Suppressor macrophage (primary cell): Measurements from ENCODE around the gene GORASP1.

ENCODE experiments used
- DNase-seq, 4 experiments: peaks; one replicate each; pipeline ENCODE4 v3.0.0-alpha.2; 2020 to 2022

The GORASP1 gene

DNA sequence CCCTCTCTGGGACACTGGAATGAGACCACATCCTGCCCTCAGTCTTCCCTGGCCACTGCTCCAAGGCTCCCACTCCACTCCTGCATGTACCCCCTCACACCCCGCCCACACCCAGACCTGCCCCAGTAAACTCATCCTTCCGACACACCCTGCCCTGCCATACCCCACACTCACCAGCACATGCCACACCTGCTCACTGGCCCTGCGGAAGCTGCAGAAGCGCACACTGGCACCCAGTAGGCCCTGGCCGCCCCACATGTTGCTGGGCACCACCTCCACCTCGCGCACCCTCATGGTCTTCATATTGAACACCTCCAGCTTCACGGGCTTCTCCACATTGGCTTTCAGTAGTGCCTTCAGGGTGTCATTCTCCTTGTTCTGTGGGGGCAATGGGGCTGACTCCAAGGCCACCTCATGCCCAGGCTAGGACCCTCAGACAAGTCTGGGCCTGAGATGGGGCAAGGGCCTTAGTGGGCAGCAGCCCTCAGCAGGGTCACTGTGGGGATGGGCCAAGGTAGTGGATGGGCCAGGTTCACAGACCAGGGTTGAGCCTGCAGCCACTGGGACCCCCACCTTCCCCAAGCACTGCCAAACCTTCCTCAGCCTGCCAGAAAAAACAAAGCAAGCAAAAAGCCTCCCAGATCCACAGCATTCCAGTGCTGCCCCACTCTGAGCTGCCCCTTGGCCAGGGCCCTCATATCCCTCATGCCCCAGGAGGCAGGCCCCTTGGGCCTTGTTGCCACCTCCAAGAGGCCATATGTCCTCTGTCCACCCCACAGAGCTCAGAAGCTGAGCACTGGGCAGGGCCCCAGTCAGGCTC, 4.7 kb downstream of the GORASP1 start:
- DNase-seq: no peak

DNA sequence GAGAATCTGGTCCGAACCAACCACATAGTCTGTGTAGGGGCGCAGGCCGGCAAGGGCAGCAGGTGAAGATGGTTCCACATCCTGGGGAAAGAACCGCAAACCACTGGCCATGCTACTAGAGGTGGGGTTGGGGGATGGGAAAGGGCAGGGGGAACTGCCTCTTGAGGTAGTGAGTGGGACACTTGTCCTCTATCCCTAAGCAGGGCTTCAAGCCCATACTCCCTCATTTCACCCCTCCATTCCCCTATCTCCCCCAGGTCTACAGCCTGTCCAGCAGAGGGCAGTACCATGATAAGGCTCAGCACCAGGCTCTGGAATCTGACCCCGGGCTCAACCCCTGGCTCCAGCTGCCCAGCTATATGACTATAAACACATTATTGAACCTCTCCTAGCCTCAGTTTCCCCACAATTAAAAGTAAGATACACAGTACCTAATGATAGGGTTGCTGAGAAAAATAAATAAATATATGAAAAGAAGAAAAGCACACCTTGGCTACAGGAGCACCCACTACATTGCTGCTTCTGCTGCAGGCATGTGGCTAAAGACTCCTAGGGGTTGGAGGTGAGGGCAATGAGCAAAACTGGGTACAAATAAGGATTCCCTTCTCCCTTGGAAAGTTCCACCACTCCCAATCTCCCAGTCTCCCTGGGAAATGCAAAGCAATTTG, 6.3 kb downstream of the GORASP1 start:
- peak; percentile 39 to 73 (median 64) for DNase-seq

- no peak for DNase-seq
Observed at GRCh38 chr3:39100500-39100886, 6.9 kb downstream of the GORASP1 start.

DNA sequence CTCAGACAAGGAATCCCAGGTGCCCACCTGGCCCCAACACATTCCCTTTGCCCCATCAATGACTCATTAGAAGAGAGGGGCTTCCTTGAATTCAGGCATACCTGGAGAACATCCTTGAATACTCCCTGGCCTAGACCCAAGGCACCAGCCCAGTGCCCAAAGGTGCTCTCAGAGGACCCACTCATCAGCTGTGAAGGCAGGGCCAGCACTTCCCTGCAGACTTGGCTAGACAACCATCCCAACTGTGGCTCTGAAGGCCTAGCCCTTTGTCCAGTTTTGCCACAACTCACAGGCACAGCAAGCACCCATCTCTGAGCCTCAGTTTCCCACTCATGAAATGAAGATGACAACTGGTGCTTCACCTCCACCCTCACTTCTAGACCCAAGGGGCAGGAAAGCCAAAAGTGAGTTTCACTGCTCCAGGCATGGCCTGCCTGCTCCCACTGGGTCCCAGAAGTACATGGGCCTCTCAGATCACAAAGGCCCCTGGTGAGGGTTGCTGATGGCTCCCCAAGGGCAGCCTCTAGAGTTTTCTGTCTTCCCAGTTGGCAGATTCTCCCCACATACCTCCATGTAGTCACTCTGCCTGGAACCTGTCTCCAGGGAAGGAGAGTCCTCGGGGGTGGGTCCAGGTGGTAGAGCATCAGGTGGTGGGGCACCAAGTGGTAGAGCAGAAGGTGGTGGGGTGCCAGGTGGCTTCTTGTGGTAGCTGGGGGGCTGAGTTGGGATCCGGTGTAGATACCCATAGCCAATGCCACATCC, 7.5 kb downstream of the GORASP1 start:
- DNase-seq: no peak

DNA sequence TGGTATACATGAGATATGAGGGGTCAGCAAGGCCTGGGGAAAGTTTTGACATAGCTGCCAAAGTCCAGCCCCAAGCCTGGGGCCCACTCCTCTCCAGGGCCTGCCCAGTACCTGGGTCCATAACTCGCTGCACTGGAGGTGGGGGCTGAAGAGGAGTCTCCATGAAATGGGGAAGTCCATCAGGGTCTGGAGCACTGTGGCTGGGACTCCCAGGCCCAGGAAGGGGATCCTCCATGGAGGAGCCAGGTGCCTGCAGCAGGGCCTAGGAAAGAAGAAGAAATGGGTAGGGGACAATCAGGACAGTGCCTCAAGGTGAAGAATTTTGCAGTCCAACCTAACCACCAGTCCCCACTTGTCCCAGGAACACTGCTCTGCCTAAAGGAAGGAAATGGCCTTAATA, 8.2 kb downstream of the GORASP1 start:
- DNase-seq: no peak

DNA sequence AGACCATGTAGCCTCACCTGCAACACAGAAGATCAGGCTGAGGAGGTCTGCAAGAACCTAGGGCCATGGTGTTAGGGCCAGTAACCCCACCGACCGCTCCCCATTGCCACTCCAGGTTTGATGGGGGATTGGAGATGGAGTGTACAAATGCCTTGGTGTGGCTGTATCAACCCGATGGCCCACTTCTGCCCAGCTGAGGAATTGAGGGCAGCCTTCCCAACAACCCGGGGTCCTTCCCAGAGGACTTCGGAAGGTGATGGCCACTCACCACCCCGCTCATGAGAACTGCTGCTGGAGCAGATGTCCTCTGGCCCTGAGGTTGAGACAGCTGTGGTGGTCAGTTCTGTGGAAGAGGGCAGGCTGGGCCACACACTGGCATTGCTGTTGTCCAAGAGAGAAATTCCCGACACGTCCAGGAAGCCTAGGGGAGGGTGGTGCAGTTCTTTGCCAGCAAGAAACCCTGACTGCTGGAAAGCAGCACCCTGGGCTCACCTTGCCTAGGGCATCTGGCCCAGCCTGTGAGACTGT, 8.9 kb downstream of the GORASP1 start:
- DNase-seq: no peak

DNA sequence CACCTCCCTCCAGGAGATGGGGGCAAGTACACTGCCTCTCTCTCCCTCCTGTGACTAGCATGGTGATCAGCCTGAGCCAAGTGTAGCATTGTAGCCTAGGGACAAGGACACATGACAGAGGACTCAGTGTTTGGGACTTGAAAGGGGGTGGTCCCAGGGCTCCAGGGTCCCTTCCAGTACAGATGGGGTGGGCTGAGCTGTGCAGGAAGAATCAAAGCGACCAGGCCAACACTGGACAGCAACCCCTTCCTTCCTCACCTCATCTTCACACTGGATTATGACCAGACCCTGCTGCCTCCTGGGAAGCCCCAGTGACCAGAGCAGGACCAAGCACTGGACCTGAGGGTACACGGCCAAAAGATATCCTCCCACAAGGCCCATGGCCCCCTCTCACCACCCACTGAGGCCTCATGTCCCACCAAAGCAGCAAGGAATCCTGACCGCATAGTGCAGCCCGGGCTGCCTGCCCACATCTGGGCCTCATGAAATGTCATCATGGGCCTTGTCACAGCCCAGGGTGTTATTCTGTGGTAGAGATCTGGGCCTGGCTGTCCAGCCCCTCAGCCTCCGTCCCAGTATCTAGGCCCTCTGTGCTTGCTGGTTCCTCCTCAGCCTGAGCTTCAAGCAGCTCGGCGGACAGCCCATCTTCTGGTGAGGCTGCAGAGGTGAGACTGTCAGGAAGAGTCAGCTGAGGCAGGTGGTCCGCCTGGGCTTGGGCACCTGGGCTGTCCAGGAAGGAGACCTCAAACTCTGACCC, 9.5 kb downstream of the GORASP1 start:
- DNase-seq: no peak

GRCh38 chr3:39096775-39097174, 10.7 kb downstream of the GORASP1 start:
- DNase-seq: no peak

DNA sequence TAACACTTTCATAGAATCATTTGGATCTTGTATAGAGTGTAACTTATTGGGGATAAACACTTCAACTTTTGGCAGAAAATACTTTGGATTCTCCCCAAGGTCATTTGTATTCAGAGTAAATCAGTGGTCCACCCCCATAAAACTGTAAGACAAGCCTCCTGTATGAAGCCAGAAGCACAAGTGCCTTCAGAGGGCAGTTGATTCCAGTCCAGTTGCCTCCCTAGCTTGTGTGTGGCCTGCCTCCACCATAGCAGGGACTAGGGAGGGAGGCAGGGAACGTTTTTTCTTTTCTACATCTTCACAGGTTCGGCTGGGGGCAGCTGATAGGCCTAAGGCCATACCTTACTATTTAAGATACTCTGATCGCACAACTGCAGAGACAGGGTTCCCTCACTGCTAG, 11.6 kb downstream of the GORASP1 start:
- DNase-seq: no peak

DNA sequence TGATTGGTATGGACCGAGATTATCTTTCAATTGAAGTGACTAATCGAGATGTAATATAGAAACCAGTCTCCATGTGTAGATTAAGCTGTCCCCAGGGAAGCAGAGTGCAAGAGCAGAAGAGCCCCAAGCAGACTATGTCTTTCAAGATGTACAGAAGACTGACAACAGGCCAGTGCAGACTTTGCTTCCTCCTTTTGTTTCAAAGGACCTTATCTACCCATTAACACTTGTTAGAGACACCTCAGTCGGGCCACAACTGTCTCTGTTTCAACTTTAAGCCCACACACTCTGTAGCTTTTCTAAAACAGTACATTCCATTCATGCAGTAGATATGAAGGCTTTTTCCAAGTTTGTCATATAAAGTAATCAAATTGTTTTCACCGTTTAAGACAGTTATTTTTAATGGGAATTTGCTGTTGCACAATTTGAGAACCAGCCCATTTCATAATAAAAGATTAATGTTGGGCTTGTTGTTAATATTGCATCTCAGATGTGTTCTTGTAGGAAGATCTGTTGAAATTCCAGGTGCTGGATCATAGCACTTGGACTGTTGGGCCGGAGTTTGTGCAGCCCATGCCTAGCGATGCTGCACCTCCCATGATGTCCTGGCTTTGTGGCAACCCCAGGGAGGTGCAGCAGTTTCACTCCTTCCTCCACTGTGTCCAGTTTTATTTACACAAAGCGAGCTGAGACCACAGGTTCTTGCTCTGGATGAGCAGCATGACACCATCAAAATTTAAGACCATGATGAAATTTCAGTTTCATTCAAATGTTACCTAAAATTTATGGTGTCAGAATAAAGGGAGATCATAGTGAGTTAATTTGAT, 12.4 kb downstream of the GORASP1 start:
- DNase-seq: no peak

DNA sequence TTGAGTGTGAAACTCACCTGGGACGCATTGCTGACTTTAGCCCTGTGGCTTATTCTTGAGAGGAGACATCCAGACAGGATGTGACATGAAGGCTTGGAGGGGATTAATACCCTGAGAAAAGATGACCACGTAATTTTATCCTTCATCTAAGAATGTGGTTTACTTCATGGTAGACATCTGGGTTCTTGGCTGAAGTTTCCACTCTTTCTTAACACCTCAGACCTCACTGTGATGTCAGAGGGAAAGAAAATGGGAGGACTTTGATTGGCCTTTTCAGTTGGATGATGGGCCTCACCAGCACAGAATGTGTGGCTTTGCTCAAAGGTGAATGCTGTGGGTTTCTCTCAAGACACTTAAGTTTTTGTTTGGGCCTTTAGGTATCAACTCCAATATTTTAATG, 16.5 kb downstream of the GORASP1 start:
- DNase-seq: no peak

GRCh38 chr3:39088889-39089288, 18.5 kb downstream of the GORASP1 start:
- DNase-seq: no peak

GRCh38 chr3:39088456-39088855, 19.0 kb downstream of the GORASP1 start:
- DNase-seq: no peak

DNA sequence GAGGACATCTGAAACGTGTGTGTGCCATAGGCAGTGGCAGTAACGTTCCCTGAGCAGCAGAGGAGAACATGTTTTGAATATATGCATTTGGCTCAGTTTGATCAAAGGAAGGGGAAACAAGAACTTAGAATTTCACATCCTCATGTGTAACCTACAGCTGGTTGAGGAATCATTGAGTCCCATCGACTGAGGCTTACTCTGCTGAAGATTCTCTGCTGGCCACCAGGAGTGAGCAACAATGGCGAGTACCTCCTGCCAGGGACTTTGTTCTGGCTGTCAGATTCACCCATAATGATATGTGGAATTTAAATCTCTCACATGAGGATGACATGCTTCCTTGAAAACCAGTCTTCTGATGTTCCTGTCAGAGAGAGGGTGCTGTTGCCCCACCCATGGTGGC, 21.3 kb downstream of the GORASP1 start:
- DNase-seq: no peak

- peak in 2 of 4 experiments; percentile 7 to 40 for DNase-seq
Observed at GRCh38 chr3:39082666-39083313, 24.6 kb downstream of the GORASP1 start.

DNA sequence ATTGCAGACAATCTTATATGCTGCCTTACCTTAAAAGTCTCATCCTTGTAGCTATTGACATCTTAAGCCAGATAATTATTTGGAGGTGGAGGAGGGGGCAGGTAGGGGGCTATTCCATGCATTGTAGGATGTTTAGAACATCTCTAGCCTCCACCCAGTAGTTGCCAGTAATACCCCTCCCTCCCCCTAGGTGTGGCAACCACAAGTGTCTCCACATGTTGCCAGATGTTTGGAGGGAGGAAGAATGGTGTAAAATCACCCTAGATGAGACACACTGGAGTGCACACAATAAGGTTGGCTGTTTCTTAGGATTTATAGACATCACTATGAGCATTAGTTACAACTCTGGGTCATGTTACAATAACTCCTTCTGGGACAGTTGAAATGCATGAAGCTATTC, 27.4 kb downstream of the GORASP1 start:
- DNase-seq: no peak

DNA sequence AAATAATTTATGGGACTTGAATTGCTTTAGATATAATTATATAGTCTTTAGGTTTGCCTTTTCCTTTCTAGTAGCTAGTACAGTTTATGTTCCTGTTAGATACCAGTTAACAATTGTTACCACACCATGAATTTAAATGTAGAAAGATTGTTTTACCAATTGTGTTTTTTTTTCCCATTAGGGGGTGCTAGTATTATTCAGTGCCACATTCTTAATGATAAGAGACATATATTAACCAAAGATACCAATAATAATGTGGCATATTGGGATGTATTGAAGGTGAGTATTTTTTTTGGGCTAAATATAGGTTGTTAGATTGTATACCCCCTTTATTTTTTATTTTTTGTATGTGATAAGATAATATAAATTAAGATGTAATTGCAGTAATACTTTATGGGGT, 27.9 kb downstream of the GORASP1 start:
- no peak for DNase-seq

GRCh38 chr3:39075910-39076309, 31.5 kb downstream of the GORASP1 start:
- DNase-seq: no peak

- DNase-seq: no peak
Observed at GRCh38 chr3:39068556-39068955, 38.9 kb downstream of the GORASP1 start.

GRCh38 chr3:39067286-39067685, 40.1 kb downstream of the GORASP1 start:
- no peak for DNase-seq

DNA sequence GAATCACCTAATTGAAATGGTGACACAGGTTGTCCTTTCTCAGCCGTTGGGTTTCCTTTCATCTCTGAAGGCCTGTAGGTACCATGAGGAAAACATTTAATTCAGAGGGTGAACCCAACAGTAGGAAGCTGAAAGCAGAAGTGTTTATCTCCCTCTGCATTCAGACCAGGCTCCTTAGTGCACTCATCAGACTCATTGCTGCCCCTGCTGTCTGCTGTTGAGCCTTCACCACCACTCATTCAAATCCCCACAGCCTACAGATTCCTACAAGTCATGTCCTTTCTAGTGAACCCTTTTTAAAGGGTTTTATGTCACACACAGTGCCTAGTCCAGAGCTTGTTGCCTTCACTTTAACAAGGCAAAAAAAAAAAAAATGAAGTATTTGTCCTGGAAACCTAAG, 42.2 kb downstream of the GORASP1 start:
- DNase-seq: peak; percentile 58 to 77 (median 72)
